Measurements from ENCODE around the gene PGF. TPM values are rescaled to one million over a fixed set of nuclear protein-coding genes. Genes with fewer than 3 reads are reported as not detected.

The PGF gene
- total and polyA plus RNA-seq, 12 donors = 1.7 to 12.7 (median 4.9) TPM

- intact Hi-C loops (cut with DNase I) = no loop called here
- Histone ChIP-seq H3K27me3 (no peaks in the 10 kb centered on the region), H3K4me1 (replicated peaks in 1 of 2) (peaks cover 0 to 13% of the 10 kb centered on the region in 2 donors), H3K27ac (peak within 1 kb of the TSS in 2 of 5 donors; percentile 16 to 57), H3K9me3 (replicated peaks in 1 of 3) (no peaks in the 10 kb centered on the region), H3K36me3 (replicated peaks in 1 of 2) (no peaks in the 10 kb centered on the region), H3K4me3 (peak within 1 kb of the TSS in 3 of 4 donors; percentile 2 to 59 (median 55))
- 3 to 6% (median 5%) methylated on average over 19 to 51 of the region's 51 CpGs for WGBS, 4 donors
- peak; percentile 81 to 95 (median 87) for DNase-seq
- TF ChIP-seq CTCF (IDR thresholded peaks at IDR 0.05) = no peak
- TF ChIP-seq POLR2A (IDR thresholded peaks at IDR 0.05) = no peak
Measured at GRCh38 chr14:74922752-74923401, 32.5 kb downstream of the PGF start, which contains the start of gene RPS6KL1. RPS6KL1 (minus strand) TSS chr14:74923260; CDS start chr14:74921541, 1,719 bp downstream.

- intact Hi-C loops (cut with DNase I) = no loop called here
Measured at GRCh38 chr14:74921987-74922751, 33.2 kb downstream of the PGF start.

GRCh38 chr14:74921053-74921620 lies 34.3 kb downstream of the PGF start:
- Histone ChIP-seq H3K4me3 (no peak overlapping the region), H3K4me1 (replicated peaks in 1 of 2) (peaks cover 0 to 13% of the 10 kb centered on the region in 2 donors), H3K27me3 (no peaks in the 10 kb centered on the region), H3K9me3 (replicated peaks in 1 of 3) (no peaks in the 10 kb centered on the region), H3K36me3 (replicated peaks in 1 of 2) (no peaks in the 10 kb centered on the region), H3K27ac (no peak overlapping the region)
- intact Hi-C loops (cut with DNase I) = no loop called here
- 90 to 96% (median 93%) methylated on average over 14 to 19 of the region's 19 CpGs for WGBS, 4 donors
- TF ChIP-seq POLR2A (IDR thresholded peaks at IDR 0.05) = no peak
- no peak for TF ChIP-seq CTCF (IDR thresholded peaks at IDR 0.05)
- no peak for DNase-seq

More at GRCh38 chr14:74921987-74922751, 33.2 kb downstream of the PGF start:
- Histone ChIP-seq H3K4me1 (replicated peaks in 1 of 2) (peaks cover 0 to 13% of the 10 kb centered on the region in 2 donors), H3K27me3 (no peaks in the 10 kb centered on the region), H3K27ac (peak overlapping the region in 1 of 5 donors; percentile 57), H3K4me3 (peak overlapping the region in 2 of 4 donors; percentile 55 to 59), H3K36me3 (replicated peaks in 1 of 2) (no peaks in the 10 kb centered on the region), H3K9me3 (replicated peaks in 1 of 3) (no peaks in the 10 kb centered on the region)
- TF ChIP-seq POLR2A (IDR thresholded peaks at IDR 0.05) (no peak), CTCF (IDR thresholded peaks at IDR 0.05) (no peak)
- DNase-seq = no peak
- 77 to 82% (median 81%) methylated on average over 12 to 19 of the region's 19 CpGs for WGBS, 4 donors

GRCh38 chr14:74920281-74920680 lies 35.1 kb downstream of the PGF start:
- TF ChIP-seq POLR2A (IDR thresholded peaks at IDR 0.05) (no peak), CTCF (IDR thresholded peaks at IDR 0.05) (no peak)
- no peak overlapping the region for H3K27ac ChIP-seq
- no peak overlapping the region for H3K4me3 ChIP-seq
- no peaks in the 10 kb centered on the region for H3K9me3 ChIP-seq (replicated peaks in 1 of 3)
- DNase-seq = no peak
- H3K36me3 ChIP-seq (replicated peaks in 1 of 2) = no peaks in the 10 kb centered on the region
- peaks cover 0 to 13% of the 10 kb centered on the region in 2 donors for H3K4me1 ChIP-seq (replicated peaks in 1 of 2)
- intact Hi-C loops (cut with DNase I) = no loop called here
- no peaks in the 10 kb centered on the region for H3K27me3 ChIP-seq
- WGBS, 4 donors = 84 to 87% (median 85%) methylated on average over 3 to 4 of the region's 4 CpGs

All from adrenal gland (tissue), 12 donors.